GM19035 (cell line): Measurements from ENCODE around the gene KRT28.
"Not testable (repeated sequence)": the region's sequence is repeated elsewhere in the genome, so short reads cannot be mapped to it uniquely, and the experiment has no call there.

Experiments
- ATAC-seq: cut with Tn5 transposase; IDR thresholded peaks from one replicate; pipeline ENCODE4 v1.9.1; 2021; ENCODE audit not compliant: unreplicated experiment

The KRT28 gene

DNA sequence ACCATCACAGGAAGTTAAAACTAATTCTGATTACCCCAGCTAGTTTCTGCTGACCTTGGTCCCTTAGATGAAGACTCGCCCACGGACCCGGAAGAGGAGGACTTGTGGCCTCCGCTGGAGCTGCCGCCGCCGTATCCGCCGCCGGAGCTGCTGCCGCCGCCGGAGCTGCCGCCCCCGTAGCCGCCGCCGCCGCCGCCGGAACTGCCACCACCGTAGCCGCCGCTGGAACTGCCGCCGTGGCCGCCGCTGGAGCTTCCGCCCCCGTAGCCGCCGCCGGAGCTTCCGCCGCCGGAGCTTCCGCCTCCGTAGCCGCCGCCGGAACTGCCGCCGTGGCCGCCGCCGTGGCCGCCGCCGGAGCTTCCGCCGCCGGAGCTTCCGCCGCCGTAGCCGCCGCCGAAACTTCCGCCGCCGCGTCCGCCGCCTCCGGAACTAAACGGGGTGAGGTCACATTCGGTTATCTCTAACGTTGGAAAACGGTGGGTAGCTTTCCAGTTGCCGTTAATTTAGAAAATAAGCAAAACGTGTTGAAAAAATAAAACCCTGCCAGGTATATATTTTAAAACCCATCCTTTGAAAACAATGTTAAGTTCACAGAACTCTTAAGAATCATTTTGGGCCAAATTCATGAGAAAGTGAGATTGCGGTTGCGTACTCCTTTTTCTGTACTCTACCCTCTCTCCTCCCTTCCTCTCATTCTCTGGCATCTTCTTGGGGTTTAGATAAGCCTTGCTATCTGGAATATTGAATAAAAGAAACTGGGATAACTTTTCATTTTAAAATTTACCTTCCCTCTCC lies 19.2 kb upstream of the KRT28 start:
- peak; percentile 83 for ATAC-seq

GRCh38 chr17:40818343-40818732 lies 18.6 kb upstream of the KRT28 start:
- ATAC-seq = no peak

- ATAC-seq = no peak
These were observed 17.4 kb upstream of the KRT28 start for GRCh38 chr17:40817103-40817682.

- no peak for ATAC-seq
These were observed 16.8 kb upstream of the KRT28 start for GRCh38 chr17:40816569-40816968.

GRCh38 chr17:40815381-40815780 lies 15.6 kb upstream of the KRT28 start:
- ATAC-seq = no peak

DNA sequence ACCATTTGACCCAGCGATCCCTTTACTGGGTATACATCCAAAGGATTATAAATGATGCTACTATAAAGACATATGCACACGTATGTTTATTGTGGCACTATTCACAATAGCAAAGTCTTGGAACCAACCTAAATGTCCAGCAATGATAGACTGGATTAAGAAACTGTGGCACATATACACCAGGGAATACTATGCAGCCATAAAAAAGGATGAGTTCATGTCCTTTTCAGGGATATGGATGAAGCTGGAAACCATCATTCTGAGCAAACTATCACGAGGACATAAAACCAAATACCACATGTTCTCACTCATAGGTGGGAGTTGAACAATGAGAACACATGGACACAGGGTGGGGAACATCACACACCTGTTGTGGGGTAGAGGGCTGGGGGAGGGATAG lies 14.9 kb upstream of the KRT28 start:
- not testable (repeated sequence) for ATAC-seq

DNA sequence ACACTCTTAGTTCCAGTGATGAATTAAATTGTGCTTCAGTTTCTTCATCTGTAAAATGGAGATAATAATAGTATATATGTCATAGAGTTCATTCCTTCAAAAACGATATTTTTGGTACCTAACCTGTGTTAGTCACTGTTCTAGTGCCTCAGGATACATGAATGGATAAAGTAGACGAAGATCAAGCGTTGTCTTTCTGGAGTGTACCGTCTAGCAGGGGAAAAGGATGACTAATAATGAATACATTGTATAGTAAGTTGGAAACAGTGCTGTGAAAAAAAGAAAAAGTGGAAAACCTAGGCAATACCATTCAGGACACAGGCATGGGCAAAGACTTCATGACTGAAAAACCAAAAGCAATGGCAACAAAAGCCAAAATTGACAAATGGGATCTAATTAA lies 14.0 kb upstream of the KRT28 start:
- no peak for ATAC-seq

GRCh38 chr17:40812639-40813038 lies 12.9 kb upstream of the KRT28 start:
- ATAC-seq = no peak

DNA sequence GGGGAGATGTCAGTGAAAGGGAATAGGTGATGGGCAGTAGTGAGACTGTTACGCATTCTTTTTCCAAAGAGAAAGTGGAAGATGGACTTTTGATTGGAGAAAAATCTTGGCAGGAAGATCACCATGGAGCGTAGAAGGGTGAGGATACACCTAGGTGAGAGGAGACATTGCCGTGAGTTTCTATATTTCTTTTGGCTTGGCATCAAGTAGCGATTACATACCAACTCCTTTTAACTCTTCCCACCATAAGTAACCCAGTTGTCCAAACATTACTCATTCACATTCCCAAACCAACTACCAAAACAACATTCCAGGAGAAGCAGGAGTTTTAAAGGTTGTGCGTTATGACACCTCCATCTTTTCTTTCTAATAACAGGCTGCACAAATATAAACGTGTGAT lies 10.7 kb upstream of the KRT28 start:
- ATAC-seq = no peak

GRCh38 chr17:40809721-40810421 lies 10.1 kb upstream of the KRT28 start:
- ATAC-seq = no peak

- no peak for ATAC-seq
These were observed 6.4 kb upstream of the KRT28 start for GRCh38 chr17:40806131-40806530.

DNA sequence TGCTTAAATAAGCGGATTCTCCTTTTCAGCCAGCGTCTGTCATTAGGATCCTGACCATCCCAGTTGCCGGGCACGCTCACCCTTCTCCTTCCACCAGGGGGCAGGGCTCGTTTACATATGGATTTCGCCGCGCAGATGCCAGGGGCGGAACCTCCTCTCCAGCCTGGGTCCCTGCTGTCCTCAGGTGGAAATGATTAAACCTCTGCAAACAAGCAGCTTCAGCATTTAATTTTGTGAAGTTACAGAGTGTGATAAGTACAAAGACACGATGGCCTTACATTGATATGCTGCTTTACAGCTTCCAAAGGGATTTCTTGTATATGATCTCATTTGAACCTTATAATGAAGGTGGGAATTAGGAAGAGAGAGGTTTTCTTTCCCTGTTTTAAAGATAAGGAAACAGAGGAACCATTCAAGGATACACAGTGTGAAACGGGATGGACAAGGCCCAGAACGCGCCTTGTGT lies 3.9 kb upstream of the KRT28 start:
- peak; percentile 58 for ATAC-seq

- no peak for ATAC-seq
These were observed 1.4 kb upstream of the KRT28 start for GRCh38 chr17:40801157-40801556.

DNA sequence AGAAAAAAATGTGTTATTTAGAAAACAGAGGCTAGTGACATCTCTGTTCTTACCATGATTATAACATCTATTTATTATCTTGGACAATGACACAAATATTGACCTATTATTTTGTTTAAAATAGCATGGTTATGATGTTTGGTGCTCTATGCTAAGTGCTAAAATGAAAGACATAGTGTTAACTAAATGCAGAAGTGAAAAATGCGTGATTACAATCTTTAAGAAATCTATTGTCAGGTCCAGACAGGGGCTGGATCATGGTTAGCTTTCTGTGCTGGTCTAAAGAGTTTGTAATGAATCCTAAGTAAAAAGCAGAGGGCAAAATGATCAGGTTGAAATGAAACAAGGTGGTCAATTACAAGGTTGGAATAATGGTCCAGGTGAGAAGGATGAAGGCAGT lies 622 bp upstream of the KRT28 start:
- no peak for ATAC-seq

DNA sequence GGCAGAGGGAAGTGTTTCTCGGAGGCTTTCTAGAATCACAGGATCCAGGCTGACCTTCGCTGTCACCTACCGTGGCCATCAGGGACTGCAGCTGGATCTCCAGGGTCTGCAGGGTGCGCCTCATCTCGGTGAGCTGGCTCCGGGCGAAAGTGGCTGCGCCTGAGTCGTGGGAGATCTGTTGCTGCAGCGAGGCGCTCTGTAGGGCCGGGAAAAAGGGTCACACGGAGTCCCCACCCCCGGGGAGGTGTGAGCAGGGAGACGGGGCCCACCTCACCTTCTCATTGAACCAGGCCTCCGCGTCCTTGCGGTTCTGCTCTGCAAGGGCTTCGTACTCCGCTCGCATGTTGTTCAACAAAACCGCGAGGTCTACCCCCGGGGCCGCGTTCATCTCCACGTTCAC lies 2.9 kb downstream of the KRT28 start:
- no peak for ATAC-seq

- ATAC-seq = no peak
These were observed 4.6 kb downstream of the KRT28 start for GRCh38 chr17:40795019-40795667.

- no peak for ATAC-seq
These were observed 5.3 kb downstream of the KRT28 start for GRCh38 chr17:40794466-40794865.

DNA sequence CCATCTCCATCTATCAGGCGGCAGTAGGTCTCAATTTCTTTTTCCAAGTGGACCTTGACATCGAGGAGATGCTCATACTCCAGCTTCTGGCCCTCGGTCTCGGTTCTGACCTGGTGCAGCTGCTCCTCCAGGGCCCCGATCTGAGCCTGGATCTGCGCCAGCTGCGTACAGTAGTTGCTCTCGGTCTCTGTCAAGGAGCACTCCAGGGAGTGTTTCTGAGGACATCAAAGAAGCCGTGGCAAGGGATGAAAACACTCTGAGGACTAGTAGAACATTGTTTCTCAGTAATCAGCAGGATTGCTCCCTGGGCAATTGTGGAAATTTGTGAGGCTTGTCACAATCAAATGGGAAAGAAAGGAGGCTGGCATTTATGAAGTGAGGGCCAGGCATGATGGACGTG lies 5.9 kb downstream of the KRT28 start:
- no peak for ATAC-seq

GRCh38 chr17:40791787-40792436 lies 7.8 kb downstream of the KRT28 start:
- no peak for ATAC-seq

DNA sequence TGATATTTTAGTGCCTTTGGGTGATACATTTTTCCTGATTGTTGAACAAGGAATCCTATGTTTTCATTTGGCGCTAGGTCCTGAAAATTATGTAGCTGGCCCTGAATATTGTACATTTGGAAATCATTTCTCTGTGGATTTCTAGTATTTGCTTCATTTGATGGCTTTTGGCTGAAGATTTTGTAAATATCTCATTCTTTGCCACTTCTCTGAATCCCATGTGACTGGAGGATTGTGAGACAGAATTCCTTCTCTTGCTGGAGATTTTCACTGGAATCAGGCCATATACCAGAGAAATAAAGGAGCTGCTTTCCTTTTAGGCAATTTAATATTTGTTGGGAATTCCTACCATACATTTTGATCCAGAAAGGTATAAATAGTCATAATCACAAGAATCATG lies 8.6 kb downstream of the KRT28 start:
- no peak for ATAC-seq

GRCh38 chr17:40782450-40782849 lies 17.3 kb downstream of the KRT28 start, which contains the start of gene KRT27:
Gene KRT27 (minus strand): TSS chr17:40782550. CDS start chr17:40782493, 57 bp downstream.
- ATAC-seq = no peak
